ENCODE data around the gene CD180.

Gene CD180

GRCh38 chr5:67160985-67161384 is 35.6 kb downstream of the CD180 start:
- no peak for DNase-seq (ENCODE audit: low read depth)

- DNase-seq (ENCODE audit: low read depth) = no peak
Observed at GRCh38 chr5:67160272-67160671, 36.3 kb downstream of the CD180 start.

GRCh38 chr5:67156976-67157583 is 39.5 kb downstream of the CD180 start:
- peak; percentile 24 for DNase-seq (ENCODE audit: low read depth)

- no peak for DNase-seq (ENCODE audit: low read depth)
Observed at GRCh38 chr5:67154556-67155206, 41.9 kb downstream of the CD180 start.

GRCh38 chr5:67153292-67153691 is 43.3 kb downstream of the CD180 start:
- DNase-seq (ENCODE audit: low read depth) = no peak

GRCh38 chr5:67152400-67152799 is 44.2 kb downstream of the CD180 start:
- DNase-seq (ENCODE audit: low read depth) = no peak

GRCh38 chr5:67149951-67150523 is 46.6 kb downstream of the CD180 start:
- no peak for DNase-seq (ENCODE audit: low read depth)

- DNase-seq (ENCODE audit: low read depth) = no peak
Observed at GRCh38 chr5:67149057-67149950, 47.3 kb downstream of the CD180 start.

GRCh38 chr5:67147760-67148159 is 48.8 kb downstream of the CD180 start:
- DNase-seq (ENCODE audit: low read depth) = no peak

- no peak for DNase-seq (ENCODE audit: low read depth)
Observed at GRCh38 chr5:67146981-67147380, 49.6 kb downstream of the CD180 start.

GRCh38 chr5:67146574-67146973 is 50.0 kb downstream of the CD180 start:
- no peak for DNase-seq (ENCODE audit: low read depth)

GRCh38 chr5:67144183-67144639 is 52.4 kb downstream of the CD180 start:
- DNase-seq (ENCODE audit: low read depth) = no peak

GRCh38 chr5:67143549-67143948 is 53.0 kb downstream of the CD180 start:
- no peak for DNase-seq (ENCODE audit: low read depth)

- no peak for DNase-seq (ENCODE audit: low read depth)
Observed at GRCh38 chr5:67142816-67143215, 53.8 kb downstream of the CD180 start.

GRCh38 chr5:67141644-67142043 is 55.0 kb downstream of the CD180 start:
- no peak for DNase-seq (ENCODE audit: low read depth)

GRCh38 chr5:67140413-67140812 is 56.2 kb downstream of the CD180 start:
- no peak for DNase-seq (ENCODE audit: low read depth)

- no peak for DNase-seq (ENCODE audit: low read depth)
Observed at GRCh38 chr5:67139030-67139429, 57.6 kb downstream of the CD180 start.

GRCh38 chr5:67135381-67135984 is 61.1 kb downstream of the CD180 start:
- DNase-seq (ENCODE audit: low read depth) = no peak

GRCh38 chr5:67133776-67134175 is 62.8 kb downstream of the CD180 start:
- no peak for DNase-seq (ENCODE audit: low read depth)

GRCh38 chr5:67133217-67133616 is 63.4 kb downstream of the CD180 start:
- no peak for DNase-seq (ENCODE audit: low read depth)

- no peak for DNase-seq (ENCODE audit: low read depth)
Observed at GRCh38 chr5:67129768-67130167, 66.8 kb downstream of the CD180 start.

Measured in activated T-cell treated with anti-CD3 and anti-CD28 coated beads for 24 hours (primary cell).